Caco-2 (cell line): ENCODE measurements around the gene IDUA. TPM values are rescaled to one million over a fixed set of nuclear protein-coding genes. Genes with fewer than 3 reads are reported as not detected.

Source experiments
- BruUV-seq: library from RNA; stranded (reverse); fragments of 400-500 nt; replicated peaks from 2 replicates; lab custom pipeline; 2021; lab: Mats Ljungman, UMichigan
- CTCF ChIA-PET: fragments of 300-600 bp; sonication (Branson Sonifier 250); formaldehyde crosslinking; loops from one replicate; lab custom pipeline; 2022; ENCODE audit warnings: antibody characterized with exemption; lab: Charles Lee
- POLR2A ChIA-PET: fragments of 300-600 bp; sonication (Branson Sonifier 250); formaldehyde crosslinking; loops from one replicate; lab custom pipeline; 2022; ENCODE audit warnings: antibody characterized with exemption; lab: Charles Lee
- DNase-seq, 2 experiments: peaks; one replicate each; pipeline versions ENCODE4 v3.0.0 to v3.0.0-alpha.2; 2020 to 2022
- H3K27me3 ChIP-seq: replicated peaks from 2 replicates; pipeline ENCODE4 v1.6.0; 2011; ENCODE audit warnings: low read length; ENCODE audit not compliant: control insufficient read depth, insufficient read depth
- H3K36me3 ChIP-seq: 2 replicates; pipeline ENCODE4 v1.5.1; 2011; ENCODE audit warnings: low read length; ENCODE audit not compliant: control insufficient read depth, insufficient read depth
- H3K4me1 ChIP-seq: fragments of 250-450 bp; sonication (Bioruptor Pico); 2 replicates; pipeline ENCODE4 v1.5.1; 2020; ENCODE audit warnings: mild to moderate bottlenecking
- H3K4me3 ChIP-seq: 2 replicates; pipeline ENCODE4 v1.5.1; 2011; ENCODE audit warnings: low read depth, mild to moderate bottlenecking, control low read depth, low read length
- H3K9me3 ChIP-seq: fragments of 250-450 bp; sonication (Bioruptor Pico); 2 replicates; pipeline ENCODE4 v1.5.1; 2020; ENCODE audit warnings: mild to moderate bottlenecking, moderate library complexity
- H3K27ac Mint-ChIP-seq: one replicate; pipeline ENCODE4 v1.8.0; 2022; ENCODE audit warnings: mixed read lengths; ENCODE audit not compliant: unreplicated experiment
- H3K27me3 Mint-ChIP-seq: one replicate; pipeline ENCODE4 v1.8.0; 2022; ENCODE audit warnings: mixed read lengths; ENCODE audit not compliant: insufficient read depth, unreplicated experiment
- H3K36me3 Mint-ChIP-seq: one replicate; pipeline ENCODE4 v1.8.0; 2022; ENCODE audit warnings: mild to moderate bottlenecking, mixed read lengths; ENCODE audit not compliant: insufficient read depth, unreplicated experiment
- H3K4me1 Mint-ChIP-seq: one replicate; pipeline ENCODE4 v1.8.0; 2022; ENCODE audit warnings: low read depth, mixed read lengths; ENCODE audit not compliant: unreplicated experiment
- H3K4me3 Mint-ChIP-seq: one replicate; pipeline ENCODE4 v1.8.0; 2022; ENCODE audit warnings: mild to moderate bottlenecking, moderate library complexity, mixed read lengths; ENCODE audit not compliant: unreplicated experiment
- H3K9me3 Mint-ChIP-seq: one replicate; pipeline ENCODE4 v1.8.0; 2022; ENCODE audit warnings: mixed read lengths; ENCODE audit not compliant: unreplicated experiment
- CTCF ChIP-seq, 2 experiments: fragments of 200-600 bp in 1 of 2; IDR thresholded peaks; 1 replicate in 1 of 2; 2 replicates in 1 of 2; pipeline versions ENCODE4 v1.5.1 to v1.8.0; 2011 to 2022; ENCODE audit warnings: antibody characterized with exemption in 1 of 2, control low read depth in 1 of 2, inconsistent platforms in 1 of 2, low read depth in 1 of 2, low read length in 1 of 2, mild to moderate bottlenecking in 1 of 2, moderate library complexity in 1 of 2; ENCODE audit not compliant: insufficient read depth in 1 of 2, severe bottlenecking in 1 of 2, unreplicated experiment in 1 of 2
- intact Hi-C: fragments of 100-400 bp; cut with micrococcal nuclease; formaldehyde crosslinking; loops from one replicate; pipeline ENCODE4 v1.10.0; 2022; ENCODE audit not compliant: unreplicated experiment
- total RNA-seq: library from RNA; stranded (reverse); gene quantifications from 2 replicates; pipeline ENCODE4 v1.2.3, GENCODE V29; 2022

Gene IDUA
- total RNA-seq, 1 experiment from 2014 or later: 26.9 TPM

- no peaks in the 10 kb centered on the region for H3K36me3 ChIP-seq
- Mint-ChIP-seq H3K9me3 (peaks cover 10% of the 10 kb centered on the region), H3K4me1 (peaks cover 4% of the 10 kb centered on the region), H3K36me3 (peaks cover 24% of the 10 kb centered on the region), H3K27ac (no peak overlapping the region), H3K4me3 (no peak overlapping the region), H3K27me3 (peaks cover 7% of the 10 kb centered on the region)
- BruUV-seq: no TSS peak
- intact Hi-C loops: no loop called here
- no peaks in the 10 kb centered on the region for H3K27me3 ChIP-seq
- CTCF ChIA-PET: no interaction called here
- H3K4me1 ChIP-seq: 0 out of 2 replicates have a peak, but pooled peaks cover 3% of the 10 kb centered on the region
- H3K9me3 ChIP-seq: peaks cover 7% of the 10 kb centered on the region; the same call in 1 of the 2 replicates
- POLR2A ChIA-PET: no interaction called here
- no peak for TF ChIP-seq CTCF (IDR thresholded peaks at IDR 0.05; ENCODE audit: insufficient read depth in 1 of 2, low read depth in 1 of 2, low read length in 1 of 2, severe bottlenecking in 1 of 2, unreplicated experiment in 1 of 2)
- H3K4me3 ChIP-seq: no peak overlapping the region
- no peak for DNase-seq
Observed at GRCh38 chr4:1004071-1004418, 17.2 kb downstream of the IDUA start.

DNA sequence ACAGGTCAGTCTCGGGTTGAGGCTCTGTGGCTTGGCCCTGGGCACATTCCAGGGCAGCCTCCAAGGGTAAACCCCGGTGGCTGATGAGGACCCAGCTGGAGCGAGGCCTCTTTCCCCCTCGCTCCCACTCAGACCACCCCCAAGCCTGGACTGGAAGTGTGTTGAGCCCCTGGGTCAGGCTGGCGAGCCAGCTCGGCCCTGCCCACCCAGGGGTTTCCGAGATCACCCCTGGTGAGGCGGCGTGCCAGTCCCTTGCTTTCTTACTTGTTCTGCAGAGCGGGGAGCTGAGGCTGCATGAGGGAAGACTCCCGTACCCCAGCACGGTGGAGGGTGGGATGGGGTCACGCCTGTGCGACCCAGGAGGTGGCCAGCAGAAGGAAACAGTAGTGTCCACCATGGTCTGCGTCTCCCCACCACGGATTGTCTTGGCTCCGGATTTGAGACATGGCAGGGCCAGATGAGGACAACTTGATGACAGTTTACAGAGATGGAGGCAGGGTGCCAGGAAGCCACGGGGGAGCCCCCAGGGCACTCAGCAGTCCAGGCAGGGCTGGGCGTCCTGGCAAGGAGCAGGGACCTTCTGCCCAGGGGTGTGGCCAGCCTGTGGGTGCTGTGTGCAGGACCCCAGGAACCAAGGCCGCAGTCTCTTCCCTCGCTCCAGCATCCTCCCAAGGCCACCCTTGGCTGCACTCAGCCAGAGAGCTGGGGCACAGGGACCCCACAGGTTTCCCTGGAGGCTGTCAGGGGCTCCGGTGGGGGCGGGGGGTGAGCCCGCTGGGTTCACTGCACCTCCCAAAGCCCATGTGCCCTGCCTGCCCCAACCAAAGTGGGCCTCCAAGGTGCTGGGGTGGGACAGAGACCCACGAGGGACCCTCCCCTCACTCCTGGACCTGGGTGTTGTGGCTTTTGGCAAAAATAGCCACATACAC is 18.0 kb downstream of the IDUA start:
- H3K4me3 Mint-ChIP-seq: no peak overlapping the region
- no TSS peak for BruUV-seq
- H3K27me3 Mint-ChIP-seq: peaks cover 6% of the 10 kb centered on the region

GRCh38 chr4:1006856-1007255 is 20.0 kb downstream of the IDUA start:
- no TSS peak for BruUV-seq
- Histone ChIP-seq H3K4me3 (no peak overlapping the region), H3K4me1 (peaks cover 13% of the 10 kb centered on the region), H3K9me3 (peaks cover 7% of the 10 kb centered on the region; the same call in 1 of the 2 replicates), H3K27me3 (no peaks in the 10 kb centered on the region), H3K36me3 (no peaks in the 10 kb centered on the region)
- TF ChIP-seq CTCF (IDR thresholded peaks at IDR 0.05; ENCODE audit: insufficient read depth in 1 of 2, low read depth in 1 of 2, low read length in 1 of 2, severe bottlenecking in 1 of 2, unreplicated experiment in 1 of 2): no peak
- ChIA-PET POLR2A (no interaction called here), CTCF (no interaction called here)
- H3K27me3 Mint-ChIP-seq: peaks cover 6% of the 10 kb centered on the region
- no peak overlapping the region for H3K27ac Mint-ChIP-seq
- H3K4me3 Mint-ChIP-seq: no peak overlapping the region
- H3K4me1 Mint-ChIP-seq: peaks cover 6% of the 10 kb centered on the region
- intact Hi-C loops: no loop called here
- no peak for DNase-seq
- peaks cover 10% of the 10 kb centered on the region for H3K9me3 Mint-ChIP-seq
- peaks cover 16% of the 10 kb centered on the region for H3K36me3 Mint-ChIP-seq

More for the DNA sequence above, 18.0 kb downstream of the IDUA start:
- H3K4me3 ChIP-seq: no peak overlapping the region
- H3K9me3 ChIP-seq: peaks cover 7% of the 10 kb centered on the region; the same call in 1 of the 2 replicates
- no peaks in the 10 kb centered on the region for H3K36me3 ChIP-seq
- Mint-ChIP-seq H3K27ac (no peak overlapping the region), H3K36me3 (peaks cover 21% of the 10 kb centered on the region), H3K4me1 (peaks cover 6% of the 10 kb centered on the region), H3K9me3 (peaks cover 10% of the 10 kb centered on the region)
- intact Hi-C loops: no loop called here
- no peaks in the 10 kb centered on the region for H3K27me3 ChIP-seq
- 0 out of 2 replicates have a peak, but pooled peaks cover 5% of the 10 kb centered on the region for H3K4me1 ChIP-seq
- ChIA-PET POLR2A (no interaction called here), CTCF (no interaction called here)
- TF ChIP-seq CTCF (IDR thresholded peaks at IDR 0.05; ENCODE audit: insufficient read depth in 1 of 2, low read depth in 1 of 2, low read length in 1 of 2, severe bottlenecking in 1 of 2, unreplicated experiment in 1 of 2): no peak
- no peak for DNase-seq
